ENCODE data around the gene PFKM. TPM values are rescaled to one million over a fixed set of nuclear protein-coding genes. Genes with fewer than 3 reads are reported as not detected.
A peak's percentile ranks its signal among the peaks of the same experiment; 100 is the strongest.

The PFKM gene
- total and polyA plus RNA-seq, 9 of the 15 experiments (the other 6 are each of a cell fraction or from before 2014, with no cell fraction given) = 16.5 to 39.9 (median 31.7) TPM

- TF ChIP-seq ZNF280B (CRISPR knock-in tag; IDR thresholded peaks at IDR 0.05) (no peak), FUS (optimal IDR thresholded peaks at IDR 0.05; ENCODE audit: low read depth, low read length) (no peak), ZC3H11A (IDR thresholded peaks at IDR 0.05; ENCODE audit: low read depth, low read length) (no peak), ZNF232 (CRISPR knock-in tag; IDR thresholded peaks at IDR 0.05) (no peak), ZNF707 (CRISPR knock-in tag; conservative IDR thresholded peaks at IDR 0.05) (no peak), DACH1 (IDR thresholded peaks at IDR 0.05; ENCODE audit: partially characterized antibody) (no peak), TEAD4 (IDR thresholded peaks at IDR 0.05; ENCODE audit: low read length) (0 out of 2 replicates have a peak, but pooled peaks have one; percentile 2), TEAD4 (CRISPR knock-in tag; IDR thresholded peaks at IDR 0.05; ENCODE audit: borderline replicate concordance) (no peak), MNT (conservative IDR thresholded peaks at IDR 0.05) (peak in 1 of 2 experiments; percentile 85), ZBTB17 (CRISPR knock-in tag; IDR thresholded peaks at IDR 0.05) (no peak), NBN (IDR thresholded peaks at IDR 0.05; ENCODE audit: low read depth) (peak; percentile 40; the same call in 1 of the 2 replicates), ZFP1 (CRISPR knock-in tag; IDR thresholded peaks at IDR 0.05) (no peak), KDM1A (IDR thresholded peaks at IDR 0.05) (no peak)
- TF ChIP-seq, protein P1, sequence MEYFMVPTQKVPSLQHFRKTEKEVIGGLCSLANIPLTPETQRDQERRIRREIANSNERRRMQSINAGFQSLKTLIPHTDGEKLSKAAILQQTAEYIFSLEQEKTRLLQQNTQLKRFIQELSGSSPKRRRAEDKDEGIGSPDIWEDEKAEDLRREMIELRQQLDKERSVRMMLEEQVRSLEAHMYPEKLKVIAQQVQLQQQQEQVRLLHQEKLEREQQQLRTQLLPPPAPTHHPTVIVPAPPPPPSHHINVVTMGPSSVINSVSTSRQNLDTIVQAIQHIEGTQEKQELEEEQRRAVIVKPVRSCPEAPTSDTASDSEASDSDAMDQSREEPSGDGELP (CRISPR knock-in tag; IDR thresholded peaks at IDR 0.05; ENCODE audit: borderline replicate concordance) = peak; percentile 69
- TF ChIP-seq, protein P2, sequence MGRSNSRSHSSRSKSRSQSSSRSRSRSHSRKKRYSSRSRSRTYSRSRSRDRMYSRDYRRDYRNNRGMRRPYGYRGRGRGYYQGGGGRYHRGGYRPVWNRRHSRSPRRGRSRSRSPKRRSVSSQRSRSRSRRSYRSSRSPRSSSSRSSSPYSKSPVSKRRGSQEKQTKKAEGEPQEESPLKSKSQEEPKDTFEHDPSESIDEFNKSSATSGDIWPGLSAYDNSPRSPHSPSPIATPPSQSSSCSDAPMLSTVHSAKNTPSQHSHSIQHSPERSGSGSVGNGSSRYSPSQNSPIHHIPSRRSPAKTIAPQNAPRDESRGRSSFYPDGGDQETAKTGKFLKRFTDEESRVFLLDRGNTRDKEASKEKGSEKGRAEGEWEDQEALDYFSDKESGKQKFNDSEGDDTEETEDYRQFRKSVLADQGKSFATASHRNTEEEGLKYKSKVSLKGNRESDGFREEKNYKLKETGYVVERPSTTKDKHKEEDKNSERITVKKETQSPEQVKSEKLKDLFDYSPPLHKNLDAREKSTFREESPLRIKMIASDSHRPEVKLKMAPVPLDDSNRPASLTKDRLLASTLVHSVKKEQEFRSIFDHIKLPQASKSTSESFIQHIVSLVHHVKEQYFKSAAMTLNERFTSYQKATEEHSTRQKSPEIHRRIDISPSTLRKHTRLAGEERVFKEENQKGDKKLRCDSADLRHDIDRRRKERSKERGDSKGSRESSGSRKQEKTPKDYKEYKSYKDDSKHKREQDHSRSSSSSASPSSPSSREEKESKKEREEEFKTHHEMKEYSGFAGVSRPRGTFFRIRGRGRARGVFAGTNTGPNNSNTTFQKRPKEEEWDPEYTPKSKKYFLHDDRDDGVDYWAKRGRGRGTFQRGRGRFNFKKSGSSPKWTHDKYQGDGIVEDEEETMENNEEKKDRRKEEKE (IDR thresholded peaks at IDR 0.05; ENCODE audit: borderline replicate concordance in 1 of 2, control insufficient read depth in 1 of 2, low read depth in 2 of 2, low read length in 1 of 2) = no peak
- TF ChIP-seq, protein P3, sequence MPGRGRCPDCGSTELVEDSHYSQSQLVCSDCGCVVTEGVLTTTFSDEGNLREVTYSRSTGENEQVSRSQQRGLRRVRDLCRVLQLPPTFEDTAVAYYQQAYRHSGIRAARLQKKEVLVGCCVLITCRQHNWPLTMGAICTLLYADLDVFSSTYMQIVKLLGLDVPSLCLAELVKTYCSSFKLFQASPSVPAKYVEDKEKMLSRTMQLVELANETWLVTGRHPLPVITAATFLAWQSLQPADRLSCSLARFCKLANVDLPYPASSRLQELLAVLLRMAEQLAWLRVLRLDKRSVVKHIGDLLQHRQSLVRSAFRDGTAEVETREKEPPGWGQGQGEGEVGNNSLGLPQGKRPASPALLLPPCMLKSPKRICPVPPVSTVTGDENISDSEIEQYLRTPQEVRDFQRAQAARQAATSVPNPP (IDR thresholded peaks at IDR 0.05; ENCODE audit: borderline replicate concordance, insufficient read depth, insufficient read length) = no peak
- TF ChIP-seq, protein P4, sequence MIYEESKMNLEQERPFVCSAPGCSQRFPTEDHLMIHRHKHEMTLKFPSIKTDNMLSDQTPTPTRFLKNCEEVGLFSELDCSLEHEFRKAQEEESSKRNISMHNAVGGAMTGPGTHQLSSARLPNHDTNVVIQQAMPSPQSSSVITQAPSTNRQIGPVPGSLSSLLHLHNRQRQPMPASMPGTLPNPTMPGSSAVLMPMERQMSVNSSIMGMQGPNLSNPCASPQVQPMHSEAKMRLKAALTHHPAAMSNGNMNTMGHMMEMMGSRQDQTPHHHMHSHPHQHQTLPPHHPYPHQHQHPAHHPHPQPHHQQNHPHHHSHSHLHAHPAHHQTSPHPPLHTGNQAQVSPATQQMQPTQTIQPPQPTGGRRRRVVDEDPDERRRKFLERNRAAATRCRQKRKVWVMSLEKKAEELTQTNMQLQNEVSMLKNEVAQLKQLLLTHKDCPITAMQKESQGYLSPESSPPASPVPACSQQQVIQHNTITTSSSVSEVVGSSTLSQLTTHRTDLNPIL (CRISPR knock-in tag; IDR thresholded peaks at IDR 0.05) = no peak
Measured at GRCh38 chr12:48157018-48157888, 38.1 kb downstream of the PFKM start, which contains the start of gene ASB8 (continued).
